Astrocyte of the spinal cord (primary cell): Measurements from ENCODE around the gene ACKR1.

Experiments used
- DNase-seq: peaks from one replicate; pipeline ENCODE4 v3.0.0; 2011; ENCODE audit warnings: low read depth, low spot score
- H3K4me3 ChIP-seq: 2 replicates; pipeline ENCODE4 v1.5.1; 2011; ENCODE audit warnings: low read depth, mild to moderate bottlenecking, low read length, moderate library complexity
- CTCF ChIP-seq: IDR thresholded peaks from 2 replicates; pipeline ENCODE4 v1.5.1; 2012; ENCODE audit warnings: low read depth, mild to moderate bottlenecking, low read length, inconsistent platforms
- in situ Hi-C: cut with HindIII; loops from 2 replicates; pipeline ENCODE4 v1.10.0; 2017; ENCODE audit warnings: low sequenced_read_pairs

ACKR1 gene

GRCh38 chr1:159207774-159208173 lies 3.1 kb downstream of the ACKR1 start:
- no peak overlapping the region for H3K4me3 ChIP-seq
- TF ChIP-seq CTCF = no peak
- in situ Hi-C loops = no loop called here
- no peak for DNase-seq

- DNase-seq = no peak
- TF ChIP-seq CTCF = no peak
- no peak overlapping the region for H3K4me3 ChIP-seq
- in situ Hi-C loops = no loop called here
These were observed 3.6 kb downstream of the ACKR1 start for GRCh38 chr1:159208175-159208825.

- TF ChIP-seq CTCF = no peak
- no peak for DNase-seq
- in situ Hi-C loops = no loop called here
- no peak overlapping the region for H3K4me3 ChIP-seq
These were observed 4.4 kb downstream of the ACKR1 start for GRCh38 chr1:159209061-159209460.

- H3K4me3 ChIP-seq = no peak overlapping the region
- in situ Hi-C loops = no loop called here
- DNase-seq = no peak
- peak; percentile 88 for TF ChIP-seq CTCF
These were observed 6.9 kb downstream of the ACKR1 start for GRCh38 chr1:159211331-159212136.

GRCh38 chr1:159212596-159212995 lies 7.9 kb downstream of the ACKR1 start:
- no peak for TF ChIP-seq CTCF
- no peak overlapping the region for H3K4me3 ChIP-seq
- in situ Hi-C loops = no loop called here
- DNase-seq = no peak

- in situ Hi-C loops = no loop called here
These were observed 9.6 kb downstream of the ACKR1 start for GRCh38 chr1:159214149-159214760.

More at GRCh38 chr1:159214149-159214760, 9.6 kb downstream of the ACKR1 start:
- peak; percentile 34 for DNase-seq
- H3K4me3 ChIP-seq = no peak overlapping the region
- TF ChIP-seq CTCF = peak; percentile 96
